Measurements from ENCODE around the gene ATP5F1E. TPM values are rescaled to one million over a fixed set of nuclear protein-coding genes. Genes with fewer than 3 reads are reported as not detected.

Gene ATP5F1E
- total RNA-seq, 1 experiment from 2014 or later = 181 TPM

DNA sequence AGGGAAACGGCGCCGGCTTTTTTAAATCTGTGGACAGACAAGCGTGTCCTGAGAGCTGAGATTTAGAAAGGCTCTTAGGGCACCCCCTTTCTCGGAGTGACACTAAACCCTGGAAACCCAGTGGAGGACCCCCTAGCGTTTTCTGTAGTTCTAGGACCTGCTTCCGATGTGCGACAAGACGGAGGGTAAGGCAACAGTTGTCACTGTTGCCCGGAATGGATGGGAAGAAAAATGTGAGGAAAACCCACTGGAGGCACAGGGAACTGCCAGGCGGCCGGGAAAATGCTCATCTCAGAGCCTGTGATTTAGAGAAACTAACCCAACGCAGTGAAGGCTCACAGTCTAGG, 551 bp upstream of the ATP5F1E start:
- Mint-ChIP-seq H3K4me3 (ENCODE audit: unreplicated experiment) (peak overlapping the region; percentile 85), H3K4me1 (ENCODE audit: low read depth, unreplicated experiment) (peaks cover 13% of the 10 kb centered on the region), H3K36me3 (ENCODE audit: insufficient read depth, unreplicated experiment) (peaks cover 93% of the 10 kb centered on the region), H3K27ac (ENCODE audit: unreplicated experiment) (peak overlapping the region; percentile 90), H3K9me3 (ENCODE audit: unreplicated experiment) (no peaks in the 10 kb centered on the region), H3K27me3 (ENCODE audit: insufficient read depth, unreplicated experiment) (no peaks in the 10 kb centered on the region)
- POLR2A ChIA-PET = interaction anchor here (0.6 to 2.3 kb wide), 25 partner anchors 9 to 907 kb away, joined by 3 to 56 read pairs (median 6); partner anchors contain the start of genes FAM217B, NELFCD, PPP1R3D and PRELID3B
- peak overlapping the region; percentile 49 for H3K4me3 ChIP-seq (ENCODE audit: low read depth, low read length)
- CTCF ChIA-PET = interaction anchor here (0.6 to 1.3 kb wide), 16 partner anchors 8 to 463 kb away, joined by 3 to 11 read pairs (median 4); partner anchors contain the start of genes NELFCD, PRELID3B and TUBB1
- no peak for DNase-seq
- H3K4me1 ChIP-seq = peaks cover 21% of the 10 kb centered on the region
- TSS peak; percentile 92 for BruUV-seq (replicated peaks)
- H3K9me3 ChIP-seq = no peaks in the 10 kb centered on the region
- TF ChIP-seq, protein P1, sequence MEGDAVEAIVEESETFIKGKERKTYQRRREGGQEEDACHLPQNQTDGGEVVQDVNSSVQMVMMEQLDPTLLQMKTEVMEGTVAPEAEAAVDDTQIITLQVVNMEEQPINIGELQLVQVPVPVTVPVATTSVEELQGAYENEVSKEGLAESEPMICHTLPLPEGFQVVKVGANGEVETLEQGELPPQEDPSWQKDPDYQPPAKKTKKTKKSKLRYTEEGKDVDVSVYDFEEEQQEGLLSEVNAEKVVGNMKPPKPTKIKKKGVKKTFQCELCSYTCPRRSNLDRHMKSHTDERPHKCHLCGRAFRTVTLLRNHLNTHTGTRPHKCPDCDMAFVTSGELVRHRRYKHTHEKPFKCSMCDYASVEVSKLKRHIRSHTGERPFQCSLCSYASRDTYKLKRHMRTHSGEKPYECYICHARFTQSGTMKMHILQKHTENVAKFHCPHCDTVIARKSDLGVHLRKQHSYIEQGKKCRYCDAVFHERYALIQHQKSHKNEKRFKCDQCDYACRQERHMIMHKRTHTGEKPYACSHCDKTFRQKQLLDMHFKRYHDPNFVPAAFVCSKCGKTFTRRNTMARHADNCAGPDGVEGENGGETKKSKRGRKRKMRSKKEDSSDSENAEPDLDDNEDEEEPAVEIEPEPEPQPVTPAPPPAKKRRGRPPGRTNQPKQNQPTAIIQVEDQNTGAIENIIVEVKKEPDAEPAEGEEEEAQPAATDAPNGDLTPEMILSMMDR (IDR thresholded peaks at IDR 0.05; ENCODE audit: insufficient read depth in 1 of 2, low read depth in 1 of 2, low read length in 1 of 2, severe bottlenecking in 1 of 2, unreplicated experiment in 1 of 2) = peak in 1 of 2 experiments; percentile 66
- intact Hi-C loops (cut with micrococcal nuclease; ENCODE audit: unreplicated experiment) = loop anchor here (1.0 to 5.0 kb wide), 6 partner anchors 10 to 160 kb away; partner anchors contain the start of genes CTSZ, NELFCD and PRELID3B
- no peaks in the 10 kb centered on the region for H3K27me3 ChIP-seq (replicated peaks; ENCODE audit: control insufficient read depth, insufficient read depth, low read length)
- H3K36me3 ChIP-seq (ENCODE audit: control insufficient read depth, insufficient read depth, low read length) = peaks cover 18% of the 10 kb centered on the region

DNA sequence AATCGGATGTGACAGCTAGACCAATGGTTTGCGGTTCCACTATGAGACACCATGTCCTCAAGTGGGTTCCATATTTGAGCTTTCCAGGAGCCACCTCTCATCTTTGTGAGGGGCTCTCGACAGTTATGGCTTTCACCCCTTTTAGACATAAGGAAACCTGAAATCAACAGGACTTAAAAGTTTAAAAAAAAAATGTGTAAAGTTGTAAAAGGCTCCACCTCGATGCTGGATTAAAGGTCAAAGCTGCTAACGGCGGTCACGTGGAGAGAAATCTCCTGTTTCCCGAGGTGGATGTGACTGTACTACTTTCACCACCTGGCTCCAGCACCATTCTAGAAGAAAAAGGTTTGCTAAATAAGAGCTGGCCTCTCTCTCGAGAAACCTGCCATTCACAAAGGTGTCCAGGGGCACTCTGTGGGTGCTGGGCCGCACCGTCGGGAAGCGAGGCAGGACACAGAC, 542 bp downstream of the ATP5F1E start:
- POLR2A ChIA-PET = interaction anchor here (0.6 to 2.3 kb wide), 11 partner anchors 10 to 643 kb away, joined by 4 to 56 read pairs (median 12); partner anchors contain the start of genes NELFCD, PRELID3B, TUBB1 and VAPB
- no peak for DNase-seq
- intact Hi-C loops (cut with micrococcal nuclease; ENCODE audit: unreplicated experiment) = loop anchor here (1.0 to 5.0 kb wide), 6 partner anchors 11 to 159 kb away; partner anchors contain the start of genes CTSZ, NELFCD and PRELID3B
- H3K9me3 ChIP-seq = no peaks in the 10 kb centered on the region
- peaks cover 13% of the 10 kb centered on the region for H3K36me3 ChIP-seq (ENCODE audit: control insufficient read depth, insufficient read depth, low read length)
- CTCF ChIA-PET = interaction anchor here (0.6 to 1.3 kb wide), 10 partner anchors 11 to 791 kb away, joined by 3 to 11 read pairs (median 5); partner anchors contain the start of genes NELFCD and PRELID3B
- peak overlapping the region; percentile 85 for H3K4me3 Mint-ChIP-seq (ENCODE audit: unreplicated experiment)
- H3K27ac Mint-ChIP-seq (ENCODE audit: unreplicated experiment) = peak overlapping the region; percentile 90
- H3K9me3 Mint-ChIP-seq (ENCODE audit: unreplicated experiment) = no peaks in the 10 kb centered on the region
- H3K4me3 ChIP-seq (ENCODE audit: low read depth, low read length) = peak overlapping the region; percentile 94
- TF ChIP-seq, protein P1 (IDR thresholded peaks at IDR 0.05; ENCODE audit: insufficient read depth in 1 of 2, low read depth in 1 of 2, low read length in 1 of 2, severe bottlenecking in 1 of 2, unreplicated experiment in 1 of 2) = no peak
- H3K36me3 Mint-ChIP-seq (ENCODE audit: insufficient read depth, unreplicated experiment) = peaks cover 93% of the 10 kb centered on the region
- BruUV-seq (replicated peaks) = no TSS peak
- H3K27me3 ChIP-seq (replicated peaks; ENCODE audit: control insufficient read depth, insufficient read depth, low read length) = no peaks in the 10 kb centered on the region
- peaks cover 13% of the 10 kb centered on the region for H3K4me1 Mint-ChIP-seq (ENCODE audit: low read depth, unreplicated experiment)
- peaks cover 21% of the 10 kb centered on the region for H3K4me1 ChIP-seq
- H3K27me3 Mint-ChIP-seq (ENCODE audit: insufficient read depth, unreplicated experiment) = no peaks in the 10 kb centered on the region

DNA sequence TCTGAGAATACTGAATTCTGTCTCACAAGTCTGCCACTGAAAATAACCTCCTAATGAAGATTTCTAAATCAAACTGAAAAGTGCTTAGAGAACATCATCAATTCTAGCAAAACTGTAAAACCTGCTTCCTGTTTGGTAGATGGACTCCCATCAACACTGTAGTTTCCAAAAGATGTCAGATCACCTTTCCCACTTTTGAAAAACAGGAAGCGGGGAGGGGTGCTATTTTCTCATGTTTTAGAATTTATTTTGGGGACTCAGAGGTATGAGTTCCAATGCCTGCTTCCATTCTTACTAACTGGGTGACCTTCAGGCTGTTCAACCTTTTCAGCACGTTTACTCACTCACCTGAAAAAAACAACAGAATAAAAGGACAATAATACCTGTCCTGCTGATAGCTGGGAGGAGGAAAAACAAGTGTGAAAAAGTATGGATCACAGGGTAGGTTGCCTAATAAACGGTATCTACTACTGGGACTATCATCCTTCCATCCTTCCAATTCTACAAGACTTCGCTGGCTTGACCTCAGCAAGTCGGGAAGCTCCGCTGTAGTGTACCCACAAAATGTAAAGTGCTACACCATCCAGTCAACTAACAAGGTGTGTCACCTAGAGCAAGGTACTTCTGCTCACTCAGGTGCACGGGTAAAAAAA, 1.1 kb downstream of the ATP5F1E start:
- no peak for DNase-seq
- no peaks in the 10 kb centered on the region for H3K9me3 Mint-ChIP-seq (ENCODE audit: unreplicated experiment)
- peak overlapping the region; percentile 90 for H3K27ac Mint-ChIP-seq (ENCODE audit: unreplicated experiment)
- Histone ChIP-seq H3K9me3 (no peaks in the 10 kb centered on the region), H3K4me1 (peaks cover 21% of the 10 kb centered on the region), H3K27me3 (replicated peaks; ENCODE audit: control insufficient read depth, insufficient read depth, low read length) (no peaks in the 10 kb centered on the region), H3K4me3 (ENCODE audit: low read depth, low read length) (peak overlapping the region; percentile 94), H3K36me3 (ENCODE audit: control insufficient read depth, insufficient read depth, low read length) (peaks cover 9% of the 10 kb centered on the region)
- H3K36me3 Mint-ChIP-seq (ENCODE audit: insufficient read depth, unreplicated experiment) = peaks cover 93% of the 10 kb centered on the region
- ChIA-PET POLR2A (interaction anchor here (1.6 to 2.3 kb wide), 4 partner anchors 11 to 50 kb away, joined by 6 to 56 read pairs (median 20); partner anchors contain the start of genes NELFCD and PRELID3B), CTCF (interaction anchor here (0.6 to 1.2 kb wide), 3 partner anchors 17 to 165 kb away, joined by 3 to 4 read pairs (median 4); no protein-coding TSS in a partner anchor)
- BruUV-seq (replicated peaks) = no TSS peak
- peak overlapping the region; percentile 85 for H3K4me3 Mint-ChIP-seq (ENCODE audit: unreplicated experiment)
- H3K27me3 Mint-ChIP-seq (ENCODE audit: insufficient read depth, unreplicated experiment) = no peaks in the 10 kb centered on the region
- peaks cover 13% of the 10 kb centered on the region for H3K4me1 Mint-ChIP-seq (ENCODE audit: low read depth, unreplicated experiment)
- intact Hi-C loops (cut with micrococcal nuclease; ENCODE audit: unreplicated experiment) = loop anchor here (5.0 kb wide), 1 partner anchor 159 kb away; no protein-coding TSS in a partner anchor
- TF ChIP-seq, protein P1 (IDR thresholded peaks at IDR 0.05; ENCODE audit: insufficient read depth in 1 of 2, low read depth in 1 of 2, low read length in 1 of 2, severe bottlenecking in 1 of 2, unreplicated experiment in 1 of 2) = no peak

Measured in Caco-2 (cell line).